Common myeloid progenitor, CD34-positive (primary cell): ENCODE results near the gene CIB4.
A peak's percentile ranks its signal among the peaks of the same experiment; 100 is the strongest.

Experiments
- CTCF ChIA-PET: fragments of 350-600 bp; sonication (Branson Sonifier 250); formaldehyde crosslinking; loops from one replicate; lab custom pipeline; 2021; ENCODE audit warnings: antibody characterized with exemption; lab: Charles Lee
- POLR2A ChIA-PET: fragments of 350-600 bp; sonication (Branson Sonifier 250); formaldehyde crosslinking; loops from one replicate; lab custom pipeline; 2021; ENCODE audit warnings: antibody characterized with exemption; lab: Charles Lee
- DNase-seq, 3 donors: peaks; one replicate each; pipeline versions ENCODE4 v3.0.0 to v3.0.0-alpha.2; 2013
- H3K27ac ChIP-seq, 2 experiments: 1 replicate in 1 of 2; 2 replicates in 1 of 2; pipeline ENCODE4 v1.7.0; 2013; ENCODE audit warnings: inconsistent platforms in 2 of 2, low read length in 2 of 2, mild to moderate bottlenecking in 2 of 2, low read depth in 1 of 2, moderate library complexity in 1 of 2; ENCODE audit not compliant: severe bottlenecking in 2 of 2, insufficient read depth in 1 of 2, poor library complexity in 1 of 2
- H3K27me3 ChIP-seq, 5 experiments: replicated peaks in 2 of 5; 1 replicate in 3 of 5; 2 replicates in 2 of 5; pipeline versions ENCODE4 v1.6.1 to v1.7.0; 2013; ENCODE audit warnings: low read length in 4 of 5, mild to moderate bottlenecking in 2 of 5, moderate library complexity in 2 of 5, inconsistent platforms in 1 of 5; ENCODE audit not compliant: insufficient read depth in 5 of 5, control insufficient read depth in 4 of 5
- H3K36me3 ChIP-seq, 4 experiments: 1 replicate in 2 of 4; 2 replicates in 2 of 4; pipeline versions ENCODE4 v1.6.1 to v1.7.0; 2013; ENCODE audit warnings: low read length in 3 of 4, control low read depth in 1 of 4, mild to moderate bottlenecking in 1 of 4; ENCODE audit not compliant: control insufficient read depth in 4 of 4, insufficient read depth in 4 of 4
- H3K4me1 ChIP-seq, 4 experiments: 1 replicate in 3 of 4; 2 replicates in 1 of 4; pipeline versions ENCODE4 v1.6.1 to v1.7.1; 2013; ENCODE audit warnings: low read length in 3 of 4, mild to moderate bottlenecking in 3 of 4, control low read depth in 1 of 4, inconsistent platforms in 1 of 4, moderate library complexity in 1 of 4; ENCODE audit not compliant: control insufficient read depth in 4 of 4, insufficient read depth in 4 of 4; ENCODE audit errors: control extremely low read depth in 1 of 4
- H3K4me3 ChIP-seq, 7 experiments: 1 replicate in 4 of 7; 2 replicates in 3 of 7; pipeline versions ENCODE4 v1.5.1 to v1.7.0; 2013; ENCODE audit warnings: mild to moderate bottlenecking in 7 of 7, low read length in 6 of 7, moderate library complexity in 6 of 7, inconsistent platforms in 2 of 7, low read depth in 2 of 7, control low read depth in 1 of 7; ENCODE audit not compliant: insufficient read depth in 4 of 7, control insufficient read depth in 1 of 7; ENCODE audit errors: extremely low read depth in 1 of 7
- H3K9me3 ChIP-seq, 5 experiments: 1 replicate in 4 of 5; 2 replicates in 1 of 5; pipeline versions ENCODE4 v1.6.1 to v1.7.1; 2013; ENCODE audit warnings: low read length in 4 of 5, mild to moderate bottlenecking in 2 of 5, inconsistent platforms in 1 of 5, low read depth in 1 of 5, moderate library complexity in 1 of 5; ENCODE audit not compliant: control insufficient read depth in 4 of 5, insufficient read depth in 2 of 5; ENCODE audit errors: control extremely low read depth in 1 of 5
- WGBS: methylation state at CpG from one replicate; pipeline ENCODE4 v1.1.5; 2013; ENCODE audit not compliant: insufficient coverage; 5-methylcytosine and 5-hydroxymethylcytosine counted together

The CIB4 gene

DNA sequence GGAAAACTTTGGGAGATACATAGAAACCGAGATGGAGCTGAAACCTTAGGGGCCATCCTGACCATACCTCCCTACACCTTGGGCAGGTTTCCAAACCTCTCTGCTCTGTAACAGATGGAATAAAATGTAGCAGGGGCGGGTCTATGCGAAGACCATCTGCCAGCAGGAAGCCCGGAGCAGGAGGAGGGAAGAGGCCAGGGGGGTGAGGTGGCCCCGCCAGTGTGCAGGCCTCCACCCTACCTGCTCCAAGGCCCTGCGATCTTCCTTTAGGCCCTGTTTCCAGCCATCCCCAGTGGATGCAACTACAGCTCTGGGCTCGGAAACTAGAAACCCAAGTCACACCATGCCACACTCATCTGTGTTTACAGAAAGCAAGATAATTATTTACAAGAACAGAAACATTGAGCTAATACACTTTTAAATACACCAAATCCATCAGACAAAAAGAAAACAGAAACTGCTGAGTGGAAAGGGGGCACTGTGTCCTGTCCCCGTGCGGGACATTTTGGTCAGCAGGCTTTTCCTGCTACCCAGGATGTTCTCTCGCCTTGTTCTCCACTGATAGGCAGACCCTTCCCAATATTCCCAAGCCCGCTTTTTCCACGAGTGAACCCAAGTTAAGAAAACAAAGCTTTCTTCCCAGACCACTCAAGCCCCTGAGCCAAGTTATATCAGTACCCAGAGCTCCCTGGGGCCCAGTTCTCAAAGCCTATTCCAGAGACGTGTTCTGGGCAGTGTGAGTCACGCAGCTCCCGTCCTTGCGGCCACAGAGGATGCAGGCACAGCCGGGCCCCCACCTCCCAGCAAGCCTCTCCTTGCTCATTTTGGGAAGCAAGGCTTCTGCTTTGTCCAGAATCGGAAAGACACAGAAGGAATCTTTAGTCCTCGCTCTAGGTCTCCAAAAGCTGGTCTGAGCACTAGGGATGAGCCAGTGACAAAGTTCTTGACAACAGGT lies 17.3 kb downstream of the CIB4 start:
- no peaks in the 10 kb centered on the region for H3K36me3 ChIP-seq
- H3K9me3 ChIP-seq: peaks cover 0 to 3% (median 0%) of the 10 kb centered on the region in 5 experiments
- no peak for DNase-seq
- H3K4me1 ChIP-seq: peaks cover 0 to 8% (median 6%) of the 10 kb centered on the region in 4 experiments
- H3K4me3 ChIP-seq: no peak overlapping the region
- CTCF ChIA-PET: interaction anchor here (1.0 to 1.5 kb wide), 3 partner anchors 17 to 117 kb away, joined by 3 to 6 read pairs (median 4); no protein-coding TSS in a partner anchor
- no peak overlapping the region for H3K27ac ChIP-seq
- POLR2A ChIA-PET: no interaction called here
- 92% methylated on average over 18 of the region's 19 CpGs for WGBS
- peaks cover 0 to 14% (median 4%) of the 10 kb centered on the region in 5 experiments for H3K27me3 ChIP-seq

GRCh38 chr2:26621469-26622199 lies 19.5 kb downstream of the CIB4 start:
- H3K27ac ChIP-seq: no peak overlapping the region
- H3K9me3 ChIP-seq: peaks cover 0 to 3% (median 0%) of the 10 kb centered on the region in 5 experiments
- no peak overlapping the region for H3K4me3 ChIP-seq
- ChIA-PET CTCF (interaction anchor here (1.1 to 1.9 kb wide), 2 partner anchors 16 to 108 kb away, joined by 3 to 6 read pairs; no protein-coding TSS in a partner anchor), POLR2A (interaction anchor here (0.7 kb wide), 1 partner anchor 362 kb away, joined by 3 read pairs; no protein-coding TSS in a partner anchor)
- peaks cover 0 to 14% (median 4%) of the 10 kb centered on the region in 5 experiments for H3K27me3 ChIP-seq
- H3K36me3 ChIP-seq: no peaks in the 10 kb centered on the region
- no peak for DNase-seq
- WGBS: 98% methylated on average over 5 of the region's 5 CpGs
- peaks cover 0 to 9% (median 6%) of the 10 kb centered on the region in 4 experiments for H3K4me1 ChIP-seq

- ChIA-PET POLR2A (no interaction called here), CTCF (interaction anchor here (0.7 to 1.9 kb wide), 2 partner anchors 14 to 210 kb away, joined by 3 to 6 read pairs; no protein-coding TSS in a partner anchor)
- H3K36me3 ChIP-seq: no peaks in the 10 kb centered on the region
Observed at GRCh38 chr2:26620031-26620605, 21.0 kb downstream of the CIB4 start.

GRCh38 chr2:26619521-26619951 lies 21.6 kb downstream of the CIB4 start:
- 44% methylated on average over 6 of the region's 8 CpGs for WGBS

More at GRCh38 chr2:26620031-26620605, 21.0 kb downstream of the CIB4 start:
- peaks cover 0 to 3% (median 0%) of the 10 kb centered on the region in 5 experiments for H3K9me3 ChIP-seq
- no peak overlapping the region for H3K4me3 ChIP-seq
- no peak for DNase-seq
- peaks cover 0 to 14% (median 4%) of the 10 kb centered on the region in 5 experiments for H3K27me3 ChIP-seq
- H3K4me1 ChIP-seq: peaks cover 0 to 9% (median 6%) of the 10 kb centered on the region in 4 experiments
- H3K27ac ChIP-seq: no peak overlapping the region
- WGBS: 78% methylated on average over 11 of the region's 14 CpGs

DNA sequence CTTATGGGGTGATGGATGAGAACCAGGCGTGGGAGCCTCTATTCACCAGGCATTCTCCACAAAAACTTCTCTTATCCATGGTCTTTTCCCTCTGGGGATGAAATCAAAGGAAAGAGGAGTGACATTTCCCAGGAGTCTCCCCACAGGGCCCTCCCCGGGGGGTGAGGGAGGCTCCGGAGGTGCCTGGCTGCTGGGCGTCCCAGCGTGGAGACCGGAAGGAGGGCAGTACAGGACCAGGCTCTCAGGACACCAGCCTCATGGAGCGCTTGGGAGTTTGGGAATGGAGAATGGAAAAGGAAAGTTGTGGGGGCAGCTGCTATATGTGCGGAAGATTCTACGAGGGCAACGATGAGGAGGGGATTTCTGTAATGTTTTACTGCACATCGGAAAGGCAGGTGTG lies 22.1 kb downstream of the CIB4 start:
- Histone ChIP-seq H3K9me3 (peaks cover 0 to 3% (median 0%) of the 10 kb centered on the region in 5 experiments), H3K4me3 (peak overlapping the region in 1 of 7 experiments; percentile 11), H3K27me3 (peaks cover 0 to 14% (median 4%) of the 10 kb centered on the region in 5 experiments), H3K4me1 (peaks cover 0 to 9% (median 6%) of the 10 kb centered on the region in 4 experiments), H3K27ac (no peak overlapping the region), H3K36me3 (no peaks in the 10 kb centered on the region)
- 88% methylated on average over 6 of the region's 11 CpGs for WGBS
- ChIA-PET POLR2A (no interaction called here), CTCF (no interaction called here)
- DNase-seq: no peak

More at GRCh38 chr2:26619521-26619951, 21.6 kb downstream of the CIB4 start:
- ChIA-PET CTCF (no interaction called here), POLR2A (no interaction called here)
- Histone ChIP-seq H3K9me3 (peaks cover 0 to 3% (median 0%) of the 10 kb centered on the region in 5 experiments), H3K4me1 (peaks cover 0 to 9% (median 6%) of the 10 kb centered on the region in 4 experiments), H3K27me3 (peaks cover 0 to 14% (median 4%) of the 10 kb centered on the region in 5 experiments), H3K4me3 (peak overlapping the region in 1 of 7 experiments; percentile 11), H3K27ac (no peak overlapping the region), H3K36me3 (no peaks in the 10 kb centered on the region)
- peak; percentile 13 to 81 (median 74) for DNase-seq

GRCh38 chr2:26618611-26619010 lies 22.6 kb downstream of the CIB4 start:
- no peak for DNase-seq
- WGBS: 98% methylated on average over 10 of the region's 10 CpGs
- no peak overlapping the region for H3K27ac ChIP-seq
- peaks cover 0 to 9% (median 6%) of the 10 kb centered on the region in 4 experiments for H3K4me1 ChIP-seq
- no peaks in the 10 kb centered on the region for H3K36me3 ChIP-seq
- CTCF ChIA-PET: no interaction called here
- H3K27me3 ChIP-seq: peaks cover 0 to 14% (median 4%) of the 10 kb centered on the region in 5 experiments
- H3K9me3 ChIP-seq: peaks cover 0 to 3% (median 0%) of the 10 kb centered on the region in 5 experiments
- H3K4me3 ChIP-seq: no peak overlapping the region
- POLR2A ChIA-PET: no interaction called here
